ENCODE results near the gene SERPING1. TPM values are rescaled to one million over a fixed set of nuclear protein-coding genes. Genes with fewer than 3 reads are reported as not detected.

Gene SERPING1
- total RNA-seq, 1 experiment from 2014 or later: 5.2 TPM

DNA sequence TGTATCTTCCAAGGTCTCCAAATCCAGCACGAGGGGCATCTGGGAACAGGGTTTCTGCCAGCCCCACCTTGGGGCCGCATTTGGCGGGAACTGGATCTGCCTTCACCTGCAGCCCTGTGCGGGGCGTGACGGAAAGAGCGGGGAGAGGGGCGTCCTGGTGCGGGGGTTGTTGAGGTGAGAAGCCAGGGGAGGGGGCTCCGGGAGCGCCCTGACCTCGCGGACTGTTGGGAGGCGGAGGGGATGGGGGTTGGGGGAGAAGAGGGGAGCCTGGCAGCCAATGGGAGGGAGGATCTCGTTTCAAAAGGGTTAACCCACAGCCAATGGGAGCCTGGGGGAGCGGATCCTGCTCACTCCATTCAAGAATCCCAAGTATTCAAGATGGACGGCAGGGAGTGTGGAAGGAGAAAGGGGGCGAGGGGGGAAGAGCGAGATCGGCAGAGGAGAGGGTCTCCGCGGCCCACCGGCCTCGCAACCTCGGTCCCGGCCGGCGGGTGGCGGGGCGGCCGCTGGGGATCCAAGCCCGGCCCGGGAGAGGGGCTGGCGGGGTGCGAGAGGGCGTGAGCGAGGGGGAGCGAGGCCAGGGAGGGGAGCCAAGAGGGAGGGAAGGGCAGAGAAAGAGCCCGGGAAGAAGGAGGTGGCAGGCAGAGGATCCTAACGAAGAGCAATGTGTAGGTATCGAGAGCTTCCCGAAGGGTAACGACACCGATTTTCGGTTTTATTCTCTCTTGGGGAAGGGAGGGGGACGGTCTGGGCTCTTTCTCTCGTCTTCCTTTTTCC, 40.7 kb downstream of the SERPING1 start:
- Histone ChIP-seq H3K4me1 (ENCODE audit: insufficient read depth, low read length, poor library complexity, severe bottlenecking) (peaks cover 34% of the 10 kb centered on the region), H3K27ac (ENCODE audit: low read depth, low read length, poor library complexity, severe bottlenecking) (peak overlapping the region; percentile 97), H3K27me3 (replicated peaks; ENCODE audit: insufficient read depth, low read depth, low read length, poor library complexity) (peaks cover 3% of the 10 kb centered on the region), H3K4me3 (ENCODE audit: low read depth, low read length, poor library complexity, severe bottlenecking) (peak overlapping the region; percentile 72), H3K36me3 (ENCODE audit: insufficient read depth, low read length, poor library complexity, severe bottlenecking) (peaks cover 9% of the 10 kb centered on the region), H3K9me3 (ENCODE audit: low read depth, low read length, poor library complexity, severe bottlenecking) (no peaks in the 10 kb centered on the region)
- no TSS peak for BruUV-seq (replicated peaks)
- intact Hi-C loops (cut with micrococcal nuclease; ENCODE audit: unreplicated experiment): no loop called here
- DNase-seq (ENCODE audit: low spot score): peak; percentile 96
- no peak for TF ChIP-seq EZH2 (IDR thresholded peaks at IDR 0.05; ENCODE audit: borderline replicate concordance, low read depth, low read length, poor library complexity, severe bottlenecking)
- TF ChIP-seq, protein P1, sequence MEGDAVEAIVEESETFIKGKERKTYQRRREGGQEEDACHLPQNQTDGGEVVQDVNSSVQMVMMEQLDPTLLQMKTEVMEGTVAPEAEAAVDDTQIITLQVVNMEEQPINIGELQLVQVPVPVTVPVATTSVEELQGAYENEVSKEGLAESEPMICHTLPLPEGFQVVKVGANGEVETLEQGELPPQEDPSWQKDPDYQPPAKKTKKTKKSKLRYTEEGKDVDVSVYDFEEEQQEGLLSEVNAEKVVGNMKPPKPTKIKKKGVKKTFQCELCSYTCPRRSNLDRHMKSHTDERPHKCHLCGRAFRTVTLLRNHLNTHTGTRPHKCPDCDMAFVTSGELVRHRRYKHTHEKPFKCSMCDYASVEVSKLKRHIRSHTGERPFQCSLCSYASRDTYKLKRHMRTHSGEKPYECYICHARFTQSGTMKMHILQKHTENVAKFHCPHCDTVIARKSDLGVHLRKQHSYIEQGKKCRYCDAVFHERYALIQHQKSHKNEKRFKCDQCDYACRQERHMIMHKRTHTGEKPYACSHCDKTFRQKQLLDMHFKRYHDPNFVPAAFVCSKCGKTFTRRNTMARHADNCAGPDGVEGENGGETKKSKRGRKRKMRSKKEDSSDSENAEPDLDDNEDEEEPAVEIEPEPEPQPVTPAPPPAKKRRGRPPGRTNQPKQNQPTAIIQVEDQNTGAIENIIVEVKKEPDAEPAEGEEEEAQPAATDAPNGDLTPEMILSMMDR (conservative IDR thresholded peaks at IDR 0.05; ENCODE audit: low read depth, low read length): no peak
- CTCF ChIA-PET: no interaction called here
- POLR2A ChIA-PET (ENCODE audit: low non-redundant PET): no interaction called here

DNA sequence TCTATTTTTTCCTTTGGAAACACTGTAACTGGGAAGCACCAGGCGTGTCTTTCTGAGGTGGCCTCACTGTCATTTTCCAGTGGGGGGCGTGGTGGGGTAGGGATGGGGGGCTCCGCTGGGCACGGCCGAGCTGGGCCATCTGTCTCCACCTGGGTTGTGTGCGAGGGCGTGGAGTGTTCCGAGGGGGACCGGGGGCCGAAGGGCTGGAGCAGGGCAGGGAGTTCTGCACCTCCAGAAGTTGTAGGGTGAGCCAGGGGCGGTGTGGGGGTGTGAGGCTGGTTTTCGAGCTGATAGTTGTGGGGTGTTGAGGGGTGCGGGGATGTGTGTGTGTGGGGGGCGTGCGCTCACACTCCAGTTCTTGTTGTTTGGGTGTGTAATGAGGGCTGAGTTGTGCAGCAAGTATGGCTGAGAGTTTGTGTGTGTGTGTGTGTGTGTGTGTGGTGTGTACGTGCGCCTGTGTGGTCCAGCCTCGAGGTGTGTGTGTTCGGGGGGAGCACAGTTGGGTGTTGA, 41.4 kb downstream of the SERPING1 start:
- intact Hi-C loops (cut with micrococcal nuclease; ENCODE audit: unreplicated experiment): no loop called here
- Histone ChIP-seq H3K9me3 (ENCODE audit: low read depth, low read length, poor library complexity, severe bottlenecking) (no peaks in the 10 kb centered on the region), H3K27ac (ENCODE audit: low read depth, low read length, poor library complexity, severe bottlenecking) (peak overlapping the region; percentile 97), H3K4me3 (ENCODE audit: low read depth, low read length, poor library complexity, severe bottlenecking) (peak overlapping the region; percentile 72), H3K36me3 (ENCODE audit: insufficient read depth, low read length, poor library complexity, severe bottlenecking) (peaks cover 9% of the 10 kb centered on the region), H3K27me3 (replicated peaks; ENCODE audit: insufficient read depth, low read depth, low read length, poor library complexity) (peaks cover 3% of the 10 kb centered on the region), H3K4me1 (ENCODE audit: insufficient read depth, low read length, poor library complexity, severe bottlenecking) (peaks cover 34% of the 10 kb centered on the region)
- TF ChIP-seq, protein P1 (conservative IDR thresholded peaks at IDR 0.05; ENCODE audit: low read depth, low read length): 0 out of 2 replicates have a peak, but pooled peaks have one; percentile 17
- TF ChIP-seq EZH2 (IDR thresholded peaks at IDR 0.05; ENCODE audit: borderline replicate concordance, low read depth, low read length, poor library complexity, severe bottlenecking): no peak
- DNase-seq (ENCODE audit: low spot score): peak; percentile 29
- POLR2A ChIA-PET (ENCODE audit: low non-redundant PET): no interaction called here
- CTCF ChIA-PET: interaction anchor here (0.6 kb wide), 1 partner anchor 50 kb away, joined by 6 read pairs; no protein-coding TSS in a partner anchor
- no TSS peak for BruUV-seq (replicated peaks)

DNA sequence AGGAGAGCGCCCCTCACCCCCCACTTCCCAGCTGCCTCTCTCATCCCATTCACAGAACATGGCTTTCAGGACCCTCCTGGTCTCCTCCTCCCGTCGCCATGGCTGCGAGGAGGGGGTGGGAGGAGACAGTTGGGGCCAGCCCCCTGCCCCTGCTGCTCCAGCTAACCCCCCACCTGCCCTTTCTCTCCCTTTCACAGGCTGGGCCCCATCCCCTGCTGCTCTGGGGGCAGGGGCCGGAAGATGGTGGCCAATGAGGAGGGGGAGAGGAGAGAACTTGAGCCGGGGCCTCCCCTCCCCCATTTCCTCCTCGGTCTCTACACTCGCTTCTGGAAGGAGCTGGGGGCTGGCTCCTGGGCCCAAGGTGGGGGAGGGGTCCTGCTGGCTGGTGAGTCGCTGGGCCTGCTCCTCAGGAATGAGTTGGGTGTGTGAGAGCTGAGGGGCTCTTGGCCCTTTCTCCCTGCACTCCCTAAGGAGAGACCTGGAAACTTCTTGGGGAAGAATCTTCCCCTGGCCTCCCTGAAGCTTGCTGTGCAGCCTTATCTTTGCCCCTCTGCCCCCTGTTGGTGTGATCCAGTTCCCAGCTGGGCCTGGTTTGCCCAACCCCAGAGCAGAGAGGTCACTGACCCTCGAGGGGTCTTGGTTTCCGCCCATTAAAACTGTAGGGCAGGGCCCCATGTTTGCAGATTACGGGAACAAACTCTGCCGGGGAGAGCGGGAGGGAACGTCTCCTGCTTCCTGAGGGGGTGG, 42.0 kb downstream of the SERPING1 start:
- Histone ChIP-seq H3K9me3 (ENCODE audit: low read depth, low read length, poor library complexity, severe bottlenecking) (no peaks in the 10 kb centered on the region), H3K36me3 (ENCODE audit: insufficient read depth, low read length, poor library complexity, severe bottlenecking) (peaks cover 9% of the 10 kb centered on the region), H3K27me3 (replicated peaks; ENCODE audit: insufficient read depth, low read depth, low read length, poor library complexity) (no peaks in the 10 kb centered on the region), H3K4me1 (ENCODE audit: insufficient read depth, low read length, poor library complexity, severe bottlenecking) (peaks cover 34% of the 10 kb centered on the region), H3K4me3 (ENCODE audit: low read depth, low read length, poor library complexity, severe bottlenecking) (peak overlapping the region; percentile 72), H3K27ac (ENCODE audit: low read depth, low read length, poor library complexity, severe bottlenecking) (peak overlapping the region; percentile 97)
- ChIA-PET POLR2A (ENCODE audit: low non-redundant PET) (interaction anchor here (0.7 kb wide), 1 partner anchor 35 kb away, joined by 4 read pairs; no protein-coding TSS in a partner anchor), CTCF (interaction anchor here (0.5 to 2.9 kb wide), 5 partner anchors 51 to 294 kb away, joined by 3 to 50 read pairs (median 5); partner anchors contain the start of gene UBE2L6)
- BruUV-seq (replicated peaks): no TSS peak
- peak; percentile 92 for DNase-seq (ENCODE audit: low spot score)
- intact Hi-C loops (cut with micrococcal nuclease; ENCODE audit: unreplicated experiment): loop anchor here (10.0 kb wide), 3 partner anchors 145 to 935 kb away; partner anchors contain the start of genes LPXN and ZFP91
- TF ChIP-seq, protein P1 (conservative IDR thresholded peaks at IDR 0.05; ENCODE audit: low read depth, low read length): 0 out of 2 replicates have a peak, but pooled peaks have one; percentile 15
- no peak for TF ChIP-seq EZH2 (IDR thresholded peaks at IDR 0.05; ENCODE audit: borderline replicate concordance, low read depth, low read length, poor library complexity, severe bottlenecking)

All from A673 (cell line).